Testis (tissue), 3 donors: ENCODE data around the gene ZBTB21. TPM values are rescaled to one million over a fixed set of nuclear protein-coding genes. Genes with fewer than 3 reads are reported as not detected.

ENCODE experiments used
- DNase-seq: peaks from one replicate; pipeline ENCODE4 v3.0.0-alpha.2; 2019
- H3K27ac ChIP-seq, 2 donors: fragments of 200-600 bp; sonication (generic); one replicate each; pipeline ENCODE4 v1.5.1; 2019
- H3K27me3 ChIP-seq: fragments of 200-600 bp; sonication (generic); one replicate; pipeline ENCODE4 v1.5.1; 2019
- H3K36me3 ChIP-seq: fragments of 200-600 bp; sonication (generic); one replicate; pipeline ENCODE4 v1.5.1; 2017; ENCODE audit warnings: low read depth; ENCODE audit errors: missing control alignments
- H3K4me1 ChIP-seq: fragments of 200-600 bp; sonication (generic); one replicate; pipeline ENCODE4 v1.5.1; 2019
- H3K4me3 ChIP-seq, 2 donors: fragments of 200-600 bp; sonication (generic); one replicate each; pipeline ENCODE4 v1.5.1; 2017 to 2019
- H3K9me3 ChIP-seq: fragments of 200-600 bp; sonication (generic); one replicate; pipeline ENCODE4 v1.5.1; 2017
- POLR2A ChIP-seq: fragments of 450-650 bp; IDR thresholded peaks from one replicate; pipeline ENCODE4 v1.6.1; 2017; ENCODE audit warnings: antibody characterized with exemption, mild to moderate bottlenecking, moderate library complexity
- WGBS, 2 donors: methylation state at CpG; one replicate each; pipeline ENCODE4 v1.1.5; 2018; 5-methylcytosine and 5-hydroxymethylcytosine counted together
- intact Hi-C: fragments of 100-400 bp; cut with DNase I; formaldehyde crosslinking; loops from one replicate; pipeline ENCODE4 v1.15.1; 2023; ENCODE audit warnings: low total_unique reads
- polyA plus RNA-seq: library from polyadenylated mRNA; stranded (reverse); fragments of 350-450 nt; fragmentation: Illumina TruSeq; extraction: RNeasy Lipid Tissue Mini Kit (QIAGEN cat#74804); gene quantifications from one replicate; pipeline ENCODE4 v1.2.3, GENCODE V29; 2014; ENCODE audit warnings: low read depth, low replicate concordance; ENCODE audit not compliant: insufficient read depth
- total RNA-seq, 2 donors: library from RNA; depleted of rRNA; stranded (reverse); fragments of >200 nt; gene quantifications; one replicate each; pipeline ENCODE4 v1.2.3, GENCODE V29; 2016
- TF ChIP-seq, protein P1 (sequence below), 3 experiments: fragments of 450-650 bp in 2 of 3; fragments of 200-600 bp in 1 of 3; sonication (generic) in 1 of 3; IDR thresholded peaks; one replicate each; pipeline ENCODE4 v1.5.1; 2016 to 2019; ENCODE audit warnings: antibody characterized with exemption in 3 of 3, mild to moderate bottlenecking in 2 of 3, moderate library complexity in 1 of 3

The ZBTB21 gene
- total and polyA plus RNA-seq, 3 donors from 2014 or later = 18.1 to 30.9 (median 26.3) TPM

DNA sequence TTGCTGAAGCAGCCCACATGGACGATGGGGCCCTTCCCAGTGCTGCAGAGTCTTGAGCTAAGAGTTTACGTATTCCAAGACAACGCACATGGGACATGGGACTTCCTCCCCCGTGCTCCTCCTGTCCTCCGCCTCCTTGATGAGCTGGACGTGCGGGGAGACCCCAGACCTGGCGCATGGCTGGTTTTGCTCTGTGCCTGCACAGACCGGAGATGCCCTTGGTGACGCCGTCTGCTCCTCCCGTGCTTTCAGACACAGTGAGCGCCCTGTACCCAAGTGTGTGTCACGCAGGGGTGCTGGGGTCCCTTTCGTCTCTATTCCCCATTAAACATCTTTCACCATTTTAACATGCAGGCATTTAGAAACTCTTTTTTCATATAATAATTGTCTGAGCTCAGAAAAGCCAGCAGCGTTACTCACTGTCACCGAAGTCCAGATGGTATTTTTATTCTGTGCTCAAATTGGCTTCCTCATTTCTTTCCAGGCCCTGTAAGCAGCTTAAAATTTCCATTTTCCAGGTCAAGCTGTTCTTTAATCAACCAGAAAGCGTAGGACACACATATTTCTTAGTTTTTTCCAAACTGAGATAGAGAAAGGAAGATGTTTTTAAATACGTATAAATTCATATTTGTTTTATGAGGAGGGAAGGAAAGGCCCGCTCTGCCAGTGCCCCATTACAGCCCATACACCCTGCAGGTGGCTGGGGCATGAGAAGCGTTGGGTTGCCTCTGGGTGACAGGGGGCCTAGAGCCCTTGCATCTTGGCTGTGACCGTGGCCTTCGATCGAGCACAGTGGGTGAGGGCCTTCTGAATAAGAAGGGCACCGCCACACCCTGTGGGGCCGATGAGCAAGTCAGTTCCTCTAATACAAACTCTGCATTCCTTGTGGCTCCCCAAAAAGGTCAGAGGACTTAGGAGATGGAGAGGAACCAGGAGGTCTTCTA is 17.9 kb upstream of the ZBTB21 start:
- no peak overlapping the region for H3K4me3 ChIP-seq
- no peaks in the 10 kb centered on the region for H3K36me3 ChIP-seq
- no peaks in the 10 kb centered on the region for H3K4me1 ChIP-seq
- H3K9me3 ChIP-seq = no peaks in the 10 kb centered on the region
- 64 to 72% methylated on average over 23 to 26 of the region's 26 CpGs for WGBS, 2 donors
- TF ChIP-seq POLR2A = no peak
- TF ChIP-seq, protein P1, sequence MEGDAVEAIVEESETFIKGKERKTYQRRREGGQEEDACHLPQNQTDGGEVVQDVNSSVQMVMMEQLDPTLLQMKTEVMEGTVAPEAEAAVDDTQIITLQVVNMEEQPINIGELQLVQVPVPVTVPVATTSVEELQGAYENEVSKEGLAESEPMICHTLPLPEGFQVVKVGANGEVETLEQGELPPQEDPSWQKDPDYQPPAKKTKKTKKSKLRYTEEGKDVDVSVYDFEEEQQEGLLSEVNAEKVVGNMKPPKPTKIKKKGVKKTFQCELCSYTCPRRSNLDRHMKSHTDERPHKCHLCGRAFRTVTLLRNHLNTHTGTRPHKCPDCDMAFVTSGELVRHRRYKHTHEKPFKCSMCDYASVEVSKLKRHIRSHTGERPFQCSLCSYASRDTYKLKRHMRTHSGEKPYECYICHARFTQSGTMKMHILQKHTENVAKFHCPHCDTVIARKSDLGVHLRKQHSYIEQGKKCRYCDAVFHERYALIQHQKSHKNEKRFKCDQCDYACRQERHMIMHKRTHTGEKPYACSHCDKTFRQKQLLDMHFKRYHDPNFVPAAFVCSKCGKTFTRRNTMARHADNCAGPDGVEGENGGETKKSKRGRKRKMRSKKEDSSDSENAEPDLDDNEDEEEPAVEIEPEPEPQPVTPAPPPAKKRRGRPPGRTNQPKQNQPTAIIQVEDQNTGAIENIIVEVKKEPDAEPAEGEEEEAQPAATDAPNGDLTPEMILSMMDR (IDR thresholded peaks at IDR 0.05) = no peak
- DNase-seq = no peak
- H3K27me3 ChIP-seq = no peaks in the 10 kb centered on the region
- H3K27ac ChIP-seq = no peak overlapping the region
- intact Hi-C loops = no loop called here

DNA sequence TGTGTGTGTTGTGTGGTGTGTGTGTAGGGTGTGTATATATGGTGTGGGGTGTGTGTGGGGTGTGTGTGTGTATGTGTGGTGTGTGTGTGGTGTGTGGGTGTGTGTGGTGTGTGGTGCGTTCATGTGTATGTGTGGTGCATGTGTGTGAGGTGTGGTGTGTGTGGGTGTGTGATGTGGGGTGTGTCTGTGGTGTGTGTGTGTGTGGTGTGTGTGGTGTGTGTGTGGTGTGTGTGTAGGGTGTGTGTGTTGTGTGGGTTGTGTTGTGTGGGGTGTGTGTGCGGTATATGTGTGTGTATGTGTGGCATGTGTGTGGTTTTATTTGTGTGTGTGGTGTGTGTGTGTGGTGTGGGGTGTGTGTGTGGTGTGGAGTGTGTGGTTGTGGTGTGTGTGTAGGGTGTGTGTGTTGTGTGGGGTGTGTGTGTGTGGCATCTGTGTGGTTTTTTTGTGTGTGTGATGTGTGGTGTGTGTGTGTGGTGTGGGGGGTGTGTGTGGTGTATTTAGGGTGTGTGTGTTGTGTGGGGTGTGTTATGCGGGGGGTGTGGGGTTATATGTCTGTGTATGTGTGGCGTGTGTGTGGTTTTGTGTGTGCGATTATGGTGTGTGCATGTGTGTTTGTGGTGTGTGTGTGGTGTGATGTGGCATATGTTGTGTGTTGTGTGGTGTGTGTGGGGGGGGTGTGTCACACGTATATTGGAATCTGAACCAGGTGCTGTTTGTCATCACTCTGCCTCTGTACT is 17.1 kb upstream of the ZBTB21 start:
- Histone ChIP-seq H3K9me3 (no peaks in the 10 kb centered on the region), H3K27ac (no peak overlapping the region), H3K4me3 (no peak overlapping the region), H3K27me3 (no peaks in the 10 kb centered on the region), H3K4me1 (no peaks in the 10 kb centered on the region), H3K36me3 (no peaks in the 10 kb centered on the region)
- no peak for DNase-seq
- TF ChIP-seq, protein P1 (IDR thresholded peaks at IDR 0.05) = no peak
- no peak for TF ChIP-seq POLR2A
- intact Hi-C loops = no loop called here
- WGBS, 2 donors = 81 to 84% methylated on average over 6 of the region's 6 CpGs

DNA sequence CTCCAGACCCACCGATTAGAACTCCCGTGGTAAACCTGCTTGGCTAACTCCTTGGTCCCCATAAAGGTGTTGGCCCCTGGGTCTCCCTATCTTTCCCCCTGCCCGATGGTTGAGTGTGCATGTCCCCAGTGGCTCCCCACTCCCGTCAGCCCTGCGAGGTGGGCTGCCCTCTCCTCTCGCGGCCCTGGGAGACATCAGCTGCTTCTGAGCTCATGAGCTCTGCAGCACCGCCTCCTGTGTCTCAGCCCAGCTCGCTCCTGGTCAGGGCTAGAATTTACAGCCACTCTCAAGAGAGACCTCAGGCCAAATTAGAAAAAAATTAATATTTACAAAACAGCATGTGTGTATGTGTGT is 15.9 kb upstream of the ZBTB21 start:
- Histone ChIP-seq H3K4me1 (no peaks in the 10 kb centered on the region), H3K27ac (no peak overlapping the region), H3K36me3 (no peaks in the 10 kb centered on the region), H3K9me3 (no peaks in the 10 kb centered on the region), H3K4me3 (no peak overlapping the region), H3K27me3 (no peaks in the 10 kb centered on the region)
- DNase-seq = no peak
- 71 to 78% methylated on average over 9 of the region's 9 CpGs for WGBS, 2 donors
- no peak for TF ChIP-seq POLR2A
- TF ChIP-seq, protein P1 (IDR thresholded peaks at IDR 0.05) = no peak
- intact Hi-C loops = no loop called here

DNA sequence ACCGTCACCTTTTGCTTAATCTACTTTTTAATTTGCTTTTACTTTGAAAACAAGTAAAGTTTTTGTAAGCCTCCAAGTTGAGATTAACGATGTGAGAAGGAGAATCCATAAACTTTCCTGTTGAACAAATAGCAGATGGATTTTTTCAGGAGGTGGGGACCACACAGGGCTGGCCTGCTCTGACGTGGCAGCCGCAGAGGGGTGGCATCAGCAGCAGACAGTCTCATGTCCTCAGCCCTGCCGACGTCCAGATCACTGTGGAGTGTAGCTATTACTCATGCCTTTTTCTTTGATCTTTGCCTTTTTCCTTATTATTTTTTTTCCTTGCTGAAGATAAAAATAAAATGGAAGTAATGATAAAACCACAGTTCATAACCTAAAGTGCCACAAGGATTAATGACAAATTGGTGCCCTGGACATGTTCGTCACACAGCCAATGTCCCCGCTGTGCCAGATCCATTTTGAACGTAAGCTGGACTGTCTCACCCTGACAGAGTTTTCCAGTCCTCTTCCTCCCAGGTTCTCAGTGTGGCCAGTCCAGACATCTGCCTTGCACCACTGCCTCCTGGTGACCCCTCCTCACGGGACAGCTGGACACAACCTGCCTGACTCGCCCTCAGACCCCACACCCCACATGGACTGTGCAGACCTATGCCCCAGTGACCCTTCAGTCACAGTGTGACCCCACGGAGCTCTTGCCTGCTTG is 15.4 kb upstream of the ZBTB21 start:
- Histone ChIP-seq H3K27ac (no peak overlapping the region), H3K9me3 (no peaks in the 10 kb centered on the region), H3K27me3 (no peaks in the 10 kb centered on the region), H3K4me3 (no peak overlapping the region), H3K36me3 (no peaks in the 10 kb centered on the region), H3K4me1 (no peaks in the 10 kb centered on the region)
- DNase-seq = no peak
- no peak for TF ChIP-seq POLR2A
- TF ChIP-seq, protein P1 (IDR thresholded peaks at IDR 0.05) = no peak
- WGBS, 2 donors = 79 to 85% methylated on average over 12 of the region's 12 CpGs
- intact Hi-C loops = no loop called here
